ENCODE measurements around the gene FOXP2.

DNA sequence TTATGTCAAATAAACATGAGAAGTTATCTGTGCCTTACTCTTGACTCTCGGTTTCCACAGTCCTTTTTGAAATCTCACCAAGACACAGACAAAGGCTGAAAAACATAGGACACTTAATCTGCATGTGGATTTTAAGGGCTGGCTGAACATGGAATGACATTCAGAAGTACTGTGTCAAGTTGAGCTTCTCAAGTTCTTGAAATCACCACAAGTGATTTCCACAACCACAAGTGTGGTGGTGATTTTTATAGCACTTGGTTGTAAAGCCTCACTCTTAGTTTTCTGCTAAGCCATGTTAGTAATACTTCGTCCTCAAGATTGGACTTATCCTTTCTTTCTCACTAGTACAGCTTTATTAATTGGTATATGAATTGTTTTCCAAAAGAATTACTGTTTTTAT, 29.6 kb downstream of the FOXP2 start:
- TF ChIP-seq, protein P1, sequence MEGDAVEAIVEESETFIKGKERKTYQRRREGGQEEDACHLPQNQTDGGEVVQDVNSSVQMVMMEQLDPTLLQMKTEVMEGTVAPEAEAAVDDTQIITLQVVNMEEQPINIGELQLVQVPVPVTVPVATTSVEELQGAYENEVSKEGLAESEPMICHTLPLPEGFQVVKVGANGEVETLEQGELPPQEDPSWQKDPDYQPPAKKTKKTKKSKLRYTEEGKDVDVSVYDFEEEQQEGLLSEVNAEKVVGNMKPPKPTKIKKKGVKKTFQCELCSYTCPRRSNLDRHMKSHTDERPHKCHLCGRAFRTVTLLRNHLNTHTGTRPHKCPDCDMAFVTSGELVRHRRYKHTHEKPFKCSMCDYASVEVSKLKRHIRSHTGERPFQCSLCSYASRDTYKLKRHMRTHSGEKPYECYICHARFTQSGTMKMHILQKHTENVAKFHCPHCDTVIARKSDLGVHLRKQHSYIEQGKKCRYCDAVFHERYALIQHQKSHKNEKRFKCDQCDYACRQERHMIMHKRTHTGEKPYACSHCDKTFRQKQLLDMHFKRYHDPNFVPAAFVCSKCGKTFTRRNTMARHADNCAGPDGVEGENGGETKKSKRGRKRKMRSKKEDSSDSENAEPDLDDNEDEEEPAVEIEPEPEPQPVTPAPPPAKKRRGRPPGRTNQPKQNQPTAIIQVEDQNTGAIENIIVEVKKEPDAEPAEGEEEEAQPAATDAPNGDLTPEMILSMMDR (conservative IDR thresholded peaks at IDR 0.05; ENCODE audit: low read length): no peak
- no peak for TF ChIP-seq EZH2phosphoT487 (IDR thresholded peaks at IDR 0.05; ENCODE audit: borderline replicate concordance, low read depth, low read length)

Data from OCI-LY7 (cell line).